ENCODE measurements around the gene HLA-DMA.

DNA sequence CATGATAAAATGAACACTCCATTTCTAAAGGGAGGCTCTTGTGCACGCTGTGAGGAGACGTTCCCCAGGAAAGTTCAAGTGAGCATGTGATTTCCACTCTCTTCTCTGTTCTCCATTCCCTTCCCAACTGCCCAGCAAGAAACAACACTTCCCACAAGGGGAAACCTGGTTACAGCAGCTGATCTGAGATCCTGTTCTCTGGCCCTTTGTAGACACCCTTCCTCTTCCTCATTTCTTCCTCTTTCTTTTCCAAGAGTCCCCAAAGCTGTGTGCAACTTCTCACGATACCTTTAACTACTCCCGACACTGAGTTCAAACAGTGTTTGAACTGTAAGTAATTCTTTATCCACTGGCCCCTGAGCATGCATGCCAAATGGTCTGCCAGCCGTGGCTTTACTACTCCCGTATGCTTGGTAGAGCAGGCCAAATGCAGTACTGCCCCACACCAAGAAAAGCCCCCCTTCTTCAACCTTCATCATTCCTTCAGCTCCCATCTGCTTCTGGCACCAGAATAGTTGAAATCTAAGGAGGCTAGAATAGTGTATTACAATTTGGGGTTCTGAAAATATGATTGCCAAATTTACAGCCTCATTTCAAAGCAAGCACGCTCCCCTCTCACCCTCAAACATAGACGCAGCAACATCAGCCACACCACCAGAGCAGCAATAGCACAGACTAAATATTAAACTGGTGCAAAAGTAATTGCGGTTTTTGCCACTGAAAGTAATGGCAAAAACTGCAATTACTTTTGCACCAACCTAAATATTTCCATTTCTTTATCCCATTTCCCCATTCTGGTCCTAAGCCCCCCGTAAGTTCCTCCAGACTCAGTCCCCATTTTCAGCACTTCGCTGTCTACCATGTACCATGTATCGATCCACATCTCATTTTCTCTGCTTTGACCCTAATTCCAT lies 16.4 kb downstream of the HLA-DMA start:
- TF ChIP-seq POLR2A (IDR thresholded peaks at IDR 0.05): no peak
- TF ChIP-seq CTCF (IDR thresholded peaks at IDR 0.05): no peak

All from body of pancreas (tissue), 4 donors.